PC-9 (cell line): Measurements from ENCODE around the gene SLC30A7. TPM values are rescaled to one million over a fixed set of nuclear protein-coding genes. Genes with fewer than 3 reads are reported as not detected.

Experiments
- BruUV-seq: library from RNA; stranded (reverse); fragments of 400-500 nt; replicated peaks from 2 replicates; lab custom pipeline; 2021; lab: Mats Ljungman, UMichigan
- CTCF ChIA-PET: fragments of 300-600 bp; sonication (Branson Sonifier 250); formaldehyde crosslinking; loops from one replicate; lab custom pipeline; 2022; ENCODE audit warnings: antibody characterized with exemption; lab: Charles Lee
- POLR2A ChIA-PET: fragments of 300-600 bp; sonication (Branson Sonifier 250); formaldehyde crosslinking; loops from one replicate; lab custom pipeline; 2022; ENCODE audit warnings: antibody characterized with exemption; ENCODE audit not compliant: unreplicated experiment; lab: Charles Lee
- DNase-seq, 2 experiments: peaks; one replicate each; pipeline versions ENCODE4 v3.0.0 to v3.0.0-alpha.2; 2015 to 2022; ENCODE audit warnings: mixed read lengths in 1 of 2
- H2AFZ ChIP-seq: fragments of 200-600 bp; sonication (generic); 2 replicates; pipeline ENCODE4 v1.8.1; 2017; ENCODE audit warnings: antibody characterized with exemption
- H3F3A ChIP-seq: fragments of 200-600 bp; sonication (generic); 2 replicates; pipeline ENCODE4 v1.8.1; 2017; ENCODE audit warnings: antibody characterized with exemption, mild to moderate bottlenecking, low read depth; ENCODE audit not compliant: insufficient read depth
- H3K27ac ChIP-seq: fragments of 200-600 bp; sonication (generic); 2 replicates; pipeline ENCODE4 v1.6.1; 2016; ENCODE audit warnings: mixed run types
- H3K27me3 ChIP-seq: fragments of 200-600 bp; sonication (generic); 2 replicates; pipeline ENCODE4 v1.6.1; 2016; ENCODE audit warnings: low read depth, mixed run types; ENCODE audit not compliant: insufficient read depth
- H3K36me3 ChIP-seq: fragments of 200-600 bp; sonication (generic); 2 replicates; pipeline ENCODE4 v1.6.1; 2016; ENCODE audit warnings: low read depth, mixed run types
- H3K4me1 ChIP-seq: fragments of 200-600 bp; sonication (generic); replicated peaks from 2 replicates; pipeline ENCODE4 v1.6.1; 2016; ENCODE audit warnings: mixed run types; ENCODE audit not compliant: insufficient read depth
- H3K4me2 ChIP-seq: fragments of 200-600 bp; sonication (generic); 2 replicates; pipeline ENCODE4 v1.6.1; 2017; ENCODE audit warnings: mixed run types
- H3K4me3 ChIP-seq: fragments of 200-600 bp; sonication (generic); 2 replicates; pipeline ENCODE4 v1.6.1; 2016; ENCODE audit warnings: mixed run types
- H3K79me2 ChIP-seq: fragments of 200-600 bp; sonication (generic); 2 replicates; pipeline ENCODE4 v1.6.1; 2017; ENCODE audit warnings: low read depth, mixed run types
- H3K9me2 ChIP-seq: fragments of 200-600 bp; sonication (generic); 2 replicates; pipeline ENCODE4 v1.8.1; 2017; ENCODE audit warnings: mild to moderate bottlenecking; ENCODE audit not compliant: insufficient read depth
- H3K9me3 ChIP-seq: fragments of 200-600 bp; sonication (generic); 2 replicates; pipeline ENCODE4 v1.8.1; 2016; ENCODE audit warnings: low read depth; ENCODE audit not compliant: insufficient read depth
- H4K20me1 ChIP-seq: fragments of 200-600 bp; sonication (generic); 2 replicates; pipeline ENCODE4 v1.8.1; 2017; ENCODE audit not compliant: insufficient read depth
- EZH2 ChIP-seq: fragments of 200-600 bp; sonication (generic); IDR thresholded peaks from 2 replicates; pipeline ENCODE4 v1.8.0; 2017; ENCODE audit warnings: antibody characterized with exemption, low read depth
- intact Hi-C: fragments of 100-400 bp; cut with micrococcal nuclease; formaldehyde crosslinking; loops from one replicate; pipeline ENCODE4 v1.10.0; 2022; ENCODE audit not compliant: unreplicated experiment
- total RNA-seq: library from RNA; stranded (reverse); gene quantifications from 2 replicates; pipeline ENCODE4 v1.2.3, GENCODE V29; 2021
- TF ChIP-seq, protein P1 (sequence below): fragments of 200-600 bp; sonication (generic); conservative IDR thresholded peaks from 2 replicates; pipeline ENCODE4 v1.6.1; 2017; ENCODE audit warnings: mixed run types, antibody characterized with exemption, mild to moderate bottlenecking, moderate library complexity

The SLC30A7 gene
- total RNA-seq, 1 experiment from 2014 or later: 27.4 TPM

DNA sequence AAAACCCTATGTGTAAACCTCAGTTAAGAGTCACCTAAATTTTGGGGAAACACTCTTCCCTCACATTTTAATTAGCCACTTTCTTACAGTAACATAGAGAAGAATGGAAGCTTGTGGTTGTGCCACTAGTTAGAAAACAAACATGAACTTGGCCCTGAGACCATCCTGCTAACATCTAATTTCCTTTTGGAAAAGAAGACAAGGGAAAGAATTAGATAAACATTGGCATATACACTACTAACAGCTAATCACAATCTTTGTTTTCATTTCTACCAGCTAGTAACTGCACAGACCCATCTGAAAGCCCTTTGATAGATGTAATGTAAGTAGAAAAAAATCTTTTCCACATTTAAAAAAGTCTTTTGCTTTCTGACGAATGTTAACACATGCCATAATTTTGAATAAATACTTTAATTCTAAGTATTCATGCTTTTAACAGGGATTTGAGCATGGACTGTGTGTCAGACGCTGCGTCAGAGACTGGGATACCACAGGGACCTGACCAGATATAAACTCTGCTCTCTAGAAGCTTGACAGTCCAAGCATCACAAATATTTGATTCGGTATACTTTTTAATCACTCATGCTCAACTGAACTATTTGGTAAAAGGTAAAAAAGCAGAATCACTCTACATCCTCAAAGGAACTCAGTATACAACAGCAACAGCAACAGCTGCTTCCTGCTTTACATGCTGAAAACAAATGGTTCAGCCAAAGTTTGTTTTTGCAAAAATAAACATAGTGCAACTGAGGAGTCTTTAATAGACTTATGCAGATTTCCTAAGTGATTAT lies 99.5 kb downstream of the SLC30A7 start:
- Histone ChIP-seq H3K4me2 (no peak overlapping the region), H3K79me2 (no peaks in the 10 kb centered on the region), H3K4me3 (no peak overlapping the region), H3K27ac (no peak overlapping the region), H3K4me1 (no peaks in the 10 kb centered on the region), H3K36me3 (peaks cover 27% of the 10 kb centered on the region), H3K27me3 (no peaks in the 10 kb centered on the region), H3K9me2 (no peaks in the 10 kb centered on the region), H3F3A (no peaks in the 10 kb centered on the region), H4K20me1 (no peaks in the 10 kb centered on the region), H2AFZ (no peak overlapping the region), H3K9me3 (no peaks in the 10 kb centered on the region)
- BruUV-seq: no TSS peak
- no peak for DNase-seq
- intact Hi-C loops: no loop called here
- CTCF ChIA-PET: no interaction called here
- POLR2A ChIA-PET: no interaction called here
- TF ChIP-seq, protein P1, sequence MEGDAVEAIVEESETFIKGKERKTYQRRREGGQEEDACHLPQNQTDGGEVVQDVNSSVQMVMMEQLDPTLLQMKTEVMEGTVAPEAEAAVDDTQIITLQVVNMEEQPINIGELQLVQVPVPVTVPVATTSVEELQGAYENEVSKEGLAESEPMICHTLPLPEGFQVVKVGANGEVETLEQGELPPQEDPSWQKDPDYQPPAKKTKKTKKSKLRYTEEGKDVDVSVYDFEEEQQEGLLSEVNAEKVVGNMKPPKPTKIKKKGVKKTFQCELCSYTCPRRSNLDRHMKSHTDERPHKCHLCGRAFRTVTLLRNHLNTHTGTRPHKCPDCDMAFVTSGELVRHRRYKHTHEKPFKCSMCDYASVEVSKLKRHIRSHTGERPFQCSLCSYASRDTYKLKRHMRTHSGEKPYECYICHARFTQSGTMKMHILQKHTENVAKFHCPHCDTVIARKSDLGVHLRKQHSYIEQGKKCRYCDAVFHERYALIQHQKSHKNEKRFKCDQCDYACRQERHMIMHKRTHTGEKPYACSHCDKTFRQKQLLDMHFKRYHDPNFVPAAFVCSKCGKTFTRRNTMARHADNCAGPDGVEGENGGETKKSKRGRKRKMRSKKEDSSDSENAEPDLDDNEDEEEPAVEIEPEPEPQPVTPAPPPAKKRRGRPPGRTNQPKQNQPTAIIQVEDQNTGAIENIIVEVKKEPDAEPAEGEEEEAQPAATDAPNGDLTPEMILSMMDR: no peak
- TF ChIP-seq EZH2: no peak

DNA sequence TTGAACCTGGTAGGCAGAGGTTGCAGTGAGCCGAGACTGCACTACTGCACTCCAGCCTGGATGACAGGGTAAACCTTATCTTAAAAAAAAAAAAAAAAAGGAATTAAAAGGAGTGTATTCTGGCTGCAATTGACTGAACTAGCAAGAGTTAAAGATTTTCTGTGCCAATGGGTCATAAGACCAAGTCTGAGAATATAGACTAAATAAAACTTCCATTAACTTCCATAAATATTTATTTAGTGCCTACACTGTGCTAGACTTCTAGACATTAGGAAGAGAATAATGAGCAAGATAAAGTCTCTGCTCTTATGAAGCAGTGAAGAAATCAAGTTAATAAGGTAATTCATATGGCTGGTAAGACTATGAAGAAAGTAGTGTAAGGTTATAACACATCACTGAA lies 102.5 kb downstream of the SLC30A7 start:
- TF ChIP-seq EZH2: no peak
- TF ChIP-seq, protein P1: no peak
- Histone ChIP-seq H4K20me1 (no peaks in the 10 kb centered on the region), H3K27ac (no peak overlapping the region), H3K79me2 (no peaks in the 10 kb centered on the region), H3K9me3 (no peaks in the 10 kb centered on the region), H3K4me3 (no peak overlapping the region), H3K9me2 (no peaks in the 10 kb centered on the region), H3K27me3 (no peaks in the 10 kb centered on the region), H3K4me2 (no peak overlapping the region), H3F3A (peaks cover 14% of the 10 kb centered on the region; the same call in 1 of the 2 replicates), H3K4me1 (peaks cover 17% of the 10 kb centered on the region), H2AFZ (no peak overlapping the region), H3K36me3 (peaks cover 21% of the 10 kb centered on the region; the same call in 1 of the 2 replicates)
- DNase-seq: no peak
- intact Hi-C loops: no loop called here
- BruUV-seq: no TSS peak
- ChIA-PET POLR2A (no interaction called here), CTCF (no interaction called here)

DNA sequence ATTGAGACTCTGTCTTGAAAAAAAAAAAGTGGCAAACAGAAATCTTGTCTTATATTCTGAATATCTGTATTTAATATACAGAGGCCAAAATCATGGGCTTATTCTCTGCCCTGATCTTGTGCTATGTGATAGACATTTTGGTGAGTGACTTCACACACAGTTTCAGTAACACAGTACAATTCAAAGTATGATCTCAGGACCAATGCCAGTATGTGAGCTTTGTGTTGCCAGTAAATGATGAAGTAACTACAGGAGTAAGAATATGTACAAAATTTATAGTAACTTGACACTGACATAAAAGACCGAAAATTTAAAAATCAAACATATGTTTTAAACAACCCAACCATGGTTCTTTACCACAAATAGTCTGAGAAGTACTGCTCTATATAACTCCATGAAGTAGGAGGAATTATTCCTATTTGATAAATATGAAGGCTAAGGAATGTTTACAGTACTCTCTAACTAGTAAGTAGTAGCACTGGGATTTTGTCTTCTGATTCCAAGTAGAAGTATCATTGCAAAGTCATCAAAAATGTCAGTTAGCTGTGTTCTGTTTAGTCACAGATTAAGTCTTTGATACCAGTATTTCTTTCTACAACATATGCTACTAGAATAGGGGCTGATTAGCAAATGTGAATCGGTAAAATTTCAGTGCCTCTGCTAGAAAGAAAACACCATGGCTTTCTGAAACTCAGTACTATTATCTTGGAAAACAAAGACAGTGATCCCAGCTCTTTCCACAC lies 104.4 kb downstream of the SLC30A7 start:
- Histone ChIP-seq H3K4me3 (no peak overlapping the region), H3K4me2 (no peak overlapping the region), H3F3A (peaks cover 26% of the 10 kb centered on the region), H3K36me3 (peaks cover 15% of the 10 kb centered on the region; the same call in 1 of the 2 replicates), H2AFZ (no peak overlapping the region), H3K79me2 (no peaks in the 10 kb centered on the region), H3K9me2 (no peaks in the 10 kb centered on the region), H3K4me1 (peaks cover 34% of the 10 kb centered on the region), H3K27ac (no peak overlapping the region), H3K27me3 (no peaks in the 10 kb centered on the region), H4K20me1 (no peaks in the 10 kb centered on the region), H3K9me3 (no peaks in the 10 kb centered on the region)
- intact Hi-C loops: loop anchor here (5.0 kb wide), 1 partner anchor 237 kb away; the partner anchor contains the start of gene S1PR1
- DNase-seq: no peak
- CTCF ChIA-PET: no interaction called here
- TF ChIP-seq, protein P1: no peak
- TF ChIP-seq EZH2: no peak
- BruUV-seq: no TSS peak
- POLR2A ChIA-PET: no interaction called here
